ENCODE data around the gene FCHO1.
"Not testable (repeated sequence)": the region's sequence is repeated elsewhere in the genome, so short reads cannot be mapped to it uniquely, and the experiment has no call there.

The FCHO1 gene

GRCh38 chr19:17766543-17767131 lies 15.4 kb downstream of the FCHO1 start:
- DNase-seq (ENCODE audit: low read depth, low spot score) = peak; percentile 88
- TF ChIP-seq YY1 (IDR thresholded peaks at IDR 0.05; ENCODE audit: insufficient read depth, insufficient read length) = no peak
- no peak for TF ChIP-seq ZNF274 (IDR thresholded peaks at IDR 0.05; ENCODE audit: low read depth, low read length)
- Histone ChIP-seq H3K9ac (ENCODE audit: insufficient read length, low read depth) (peak overlapping the region; percentile 68), H3K27me3 (ENCODE audit: insufficient read depth, insufficient read length) (no peaks in the 10 kb centered on the region), H3K9me3 (ENCODE audit: insufficient read depth, low read length) (no peaks in the 10 kb centered on the region), H3K4me1 (ENCODE audit: insufficient read depth, insufficient read length) (peaks cover 5% of the 10 kb centered on the region), H3K4me3 (ENCODE audit: insufficient read length, low read depth) (no peak overlapping the region), H3K36me3 (ENCODE audit: insufficient read depth, insufficient read length, low read length) (no peaks in the 10 kb centered on the region)

- DNase-seq (ENCODE audit: low read depth, low spot score) = no peak
- Histone ChIP-seq H3K36me3 (ENCODE audit: insufficient read depth, insufficient read length, low read length) (no peaks in the 10 kb centered on the region), H3K9me3 (ENCODE audit: insufficient read depth, low read length) (no peaks in the 10 kb centered on the region), H3K27me3 (ENCODE audit: insufficient read depth, insufficient read length) (no peaks in the 10 kb centered on the region), H3K9ac (ENCODE audit: insufficient read length, low read depth) (no peak overlapping the region), H3K4me3 (ENCODE audit: insufficient read length, low read depth) (no peak overlapping the region), H3K4me1 (ENCODE audit: insufficient read depth, insufficient read length) (peaks cover 5% of the 10 kb centered on the region)
- TF ChIP-seq ZNF274 (IDR thresholded peaks at IDR 0.05; ENCODE audit: low read depth, low read length) (no peak), SUZ12 (IDR thresholded peaks at IDR 0.05; ENCODE audit: extremely low read depth, insufficient read depth, insufficient read length) (no peak), YY1 (IDR thresholded peaks at IDR 0.05; ENCODE audit: insufficient read depth, insufficient read length) (no peak)
Observed at GRCh38 chr19:17767559-17767958, 16.3 kb downstream of the FCHO1 start.

GRCh38 chr19:17770613-17771012 lies 19.3 kb downstream of the FCHO1 start:
- Histone ChIP-seq H3K4me1 (ENCODE audit: insufficient read depth, insufficient read length) (peaks cover 7% of the 10 kb centered on the region), H3K4me3 (ENCODE audit: insufficient read length, low read depth) (no peak overlapping the region), H3K27me3 (ENCODE audit: insufficient read depth, insufficient read length) (no peaks in the 10 kb centered on the region), H3K9ac (ENCODE audit: insufficient read length, low read depth) (no peak overlapping the region), H3K9me3 (ENCODE audit: insufficient read depth, low read length) (no peaks in the 10 kb centered on the region), H3K36me3 (ENCODE audit: insufficient read depth, insufficient read length, low read length) (no peaks in the 10 kb centered on the region)
- no peak for DNase-seq (ENCODE audit: low read depth, low spot score)
- no peak for TF ChIP-seq SUZ12 (IDR thresholded peaks at IDR 0.05; ENCODE audit: extremely low read depth, insufficient read depth, insufficient read length)
- no peak for TF ChIP-seq ZNF274 (IDR thresholded peaks at IDR 0.05; ENCODE audit: low read depth, low read length)
- TF ChIP-seq YY1 (IDR thresholded peaks at IDR 0.05; ENCODE audit: insufficient read depth, insufficient read length) = no peak

GRCh38 chr19:17772172-17772571 lies 20.9 kb downstream of the FCHO1 start:
- Histone ChIP-seq H3K4me3 (ENCODE audit: insufficient read length, low read depth) (no peak overlapping the region), H3K9me3 (ENCODE audit: insufficient read depth, low read length) (no peaks in the 10 kb centered on the region), H3K27me3 (ENCODE audit: insufficient read depth, insufficient read length) (no peaks in the 10 kb centered on the region), H3K9ac (ENCODE audit: insufficient read length, low read depth) (no peak overlapping the region), H3K4me1 (ENCODE audit: insufficient read depth, insufficient read length) (peaks cover 4% of the 10 kb centered on the region), H3K36me3 (ENCODE audit: insufficient read depth, insufficient read length, low read length) (no peaks in the 10 kb centered on the region)
- DNase-seq (ENCODE audit: low read depth, low spot score) = no peak
- TF ChIP-seq SUZ12 (IDR thresholded peaks at IDR 0.05; ENCODE audit: extremely low read depth, insufficient read depth, insufficient read length) (no peak), YY1 (IDR thresholded peaks at IDR 0.05; ENCODE audit: insufficient read depth, insufficient read length) (no peak), ZNF274 (IDR thresholded peaks at IDR 0.05; ENCODE audit: low read depth, low read length) (no peak)

GRCh38 chr19:17775245-17775927 lies 24.1 kb downstream of the FCHO1 start:
- Histone ChIP-seq H3K27me3 (ENCODE audit: insufficient read depth, insufficient read length) (no peaks in the 10 kb centered on the region), H3K9me3 (ENCODE audit: insufficient read depth, low read length) (no peaks in the 10 kb centered on the region), H3K4me3 (ENCODE audit: insufficient read length, low read depth) (no peak overlapping the region), H3K4me1 (ENCODE audit: insufficient read depth, insufficient read length) (peaks cover 11% of the 10 kb centered on the region), H3K36me3 (ENCODE audit: insufficient read depth, insufficient read length, low read length) (no peaks in the 10 kb centered on the region), H3K9ac (ENCODE audit: insufficient read length, low read depth) (no peak overlapping the region)
- no peak for TF ChIP-seq ZNF274 (IDR thresholded peaks at IDR 0.05; ENCODE audit: low read depth, low read length)
- TF ChIP-seq YY1 (IDR thresholded peaks at IDR 0.05; ENCODE audit: insufficient read depth, insufficient read length) = no peak
- TF ChIP-seq SUZ12 (IDR thresholded peaks at IDR 0.05; ENCODE audit: extremely low read depth, insufficient read depth, insufficient read length) = no peak
- no peak for DNase-seq (ENCODE audit: low read depth, low spot score)

- no peak for DNase-seq (ENCODE audit: low read depth, low spot score)
- H3K36me3 ChIP-seq (ENCODE audit: insufficient read depth, insufficient read length, low read length) = no peaks in the 10 kb centered on the region
- H3K4me1 ChIP-seq (ENCODE audit: insufficient read depth, insufficient read length) = peaks cover 13% of the 10 kb centered on the region
Observed at GRCh38 chr19:17775991-17776803, 24.9 kb downstream of the FCHO1 start.

GRCh38 chr19:17777840-17778239 lies 26.6 kb downstream of the FCHO1 start:
- H3K36me3 ChIP-seq (ENCODE audit: insufficient read depth, insufficient read length, low read length); H3K9ac ChIP-seq (ENCODE audit: insufficient read length, low read depth); DNase-seq (ENCODE audit: low read depth, low spot score); H3K9me3 ChIP-seq (ENCODE audit: insufficient read depth, low read length); H3K4me3 ChIP-seq (ENCODE audit: insufficient read length, low read depth); H3K27me3 ChIP-seq (ENCODE audit: insufficient read depth, insufficient read length): not testable (repeated sequence)
- H3K4me1 ChIP-seq (ENCODE audit: insufficient read depth, insufficient read length) = peaks cover 16% of the 10 kb centered on the region

More at GRCh38 chr19:17775991-17776803, 24.9 kb downstream of the FCHO1 start:
- TF ChIP-seq SUZ12 (IDR thresholded peaks at IDR 0.05; ENCODE audit: extremely low read depth, insufficient read depth, insufficient read length) = no peak
- no peak for TF ChIP-seq YY1 (IDR thresholded peaks at IDR 0.05; ENCODE audit: insufficient read depth, insufficient read length)
- no peak for TF ChIP-seq ZNF274 (IDR thresholded peaks at IDR 0.05; ENCODE audit: low read depth, low read length)
- no peaks in the 10 kb centered on the region for H3K9me3 ChIP-seq (ENCODE audit: insufficient read depth, low read length)
- H3K4me3 ChIP-seq (ENCODE audit: insufficient read length, low read depth) = no peak overlapping the region
- H3K27me3 ChIP-seq (ENCODE audit: insufficient read depth, insufficient read length) = no peaks in the 10 kb centered on the region
- no peak overlapping the region for H3K9ac ChIP-seq (ENCODE audit: insufficient read length, low read depth)

All from NT2/D1 (cell line).